GM21526 (cell line): ENCODE measurements around the gene CHCHD10.

Experiments used
- ATAC-seq: cut with Tn5 transposase; IDR thresholded peaks from one replicate; pipeline ENCODE4 v1.9.1; 2021; ENCODE audit warnings: moderate library complexity; ENCODE audit not compliant: unreplicated experiment, low FRiP score

The CHCHD10 gene

GRCh38 chr22:23789121-23789520 lies 21.3 kb upstream of the CHCHD10 start:
- ATAC-seq: no peak

GRCh38 chr22:23787910-23788309 lies 20.1 kb upstream of the CHCHD10 start:
- ATAC-seq: no peak

GRCh38 chr22:23787600-23787896 lies 19.8 kb upstream of the CHCHD10 start:
- ATAC-seq: peak; percentile 19

GRCh38 chr22:23786752-23787599 lies 19.2 kb upstream of the CHCHD10 start, which contains the start of gene SMARCB1:
TSS of gene SMARCB1 (plus strand) at chr22:23786966. CDS start at chr22:23787170, 204 bp downstream.
- peak; percentile 56 for ATAC-seq

- no peak for ATAC-seq
Measured at GRCh38 chr22:23786261-23786710, 18.5 kb upstream of the CHCHD10 start.

- no peak for ATAC-seq
Measured at GRCh38 chr22:23784215-23784732, 16.5 kb upstream of the CHCHD10 start.

DNA sequence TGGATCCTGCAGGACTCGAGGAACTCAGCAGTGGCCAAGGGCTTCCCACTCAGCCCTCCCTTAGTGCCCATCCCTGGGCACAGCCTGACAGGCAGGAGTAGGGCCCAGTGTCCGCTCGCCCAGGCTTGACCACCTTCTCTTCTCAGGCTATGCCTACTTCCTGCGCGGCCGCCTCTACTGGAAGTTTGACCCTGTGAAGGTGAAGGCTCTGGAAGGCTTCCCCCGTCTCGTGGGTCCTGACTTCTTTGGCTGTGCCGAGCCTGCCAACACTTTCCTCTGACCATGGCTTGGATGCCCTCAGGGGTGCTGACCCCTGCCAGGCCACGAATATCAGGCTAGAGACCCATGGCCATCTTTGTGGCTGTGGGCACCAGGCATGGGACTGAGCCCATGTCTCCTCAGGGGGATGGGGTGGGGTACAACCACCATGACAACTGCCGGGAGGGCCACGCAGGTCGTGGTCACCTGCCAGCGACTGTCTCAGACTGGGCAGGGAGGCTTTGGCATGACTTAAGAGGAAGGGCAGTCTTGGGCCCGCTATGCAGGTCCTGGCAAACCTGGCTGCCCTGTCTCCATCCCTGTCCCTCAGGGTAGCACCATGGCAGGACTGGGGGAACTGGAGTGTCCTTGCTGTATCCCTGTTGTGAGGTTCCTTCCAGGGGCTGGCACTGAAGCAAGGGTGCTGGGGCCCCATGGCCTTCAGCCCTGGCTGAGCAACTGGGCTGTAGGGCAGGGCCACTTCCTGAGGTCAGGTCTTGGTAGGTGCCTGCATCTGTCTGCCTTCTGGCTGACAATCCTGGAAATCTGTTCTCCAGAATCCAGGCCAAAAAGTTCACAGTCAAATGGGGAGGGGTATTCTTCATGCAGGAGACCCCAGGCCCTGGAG lies 15.7 kb upstream of the CHCHD10 start:
- ATAC-seq: no peak

DNA sequence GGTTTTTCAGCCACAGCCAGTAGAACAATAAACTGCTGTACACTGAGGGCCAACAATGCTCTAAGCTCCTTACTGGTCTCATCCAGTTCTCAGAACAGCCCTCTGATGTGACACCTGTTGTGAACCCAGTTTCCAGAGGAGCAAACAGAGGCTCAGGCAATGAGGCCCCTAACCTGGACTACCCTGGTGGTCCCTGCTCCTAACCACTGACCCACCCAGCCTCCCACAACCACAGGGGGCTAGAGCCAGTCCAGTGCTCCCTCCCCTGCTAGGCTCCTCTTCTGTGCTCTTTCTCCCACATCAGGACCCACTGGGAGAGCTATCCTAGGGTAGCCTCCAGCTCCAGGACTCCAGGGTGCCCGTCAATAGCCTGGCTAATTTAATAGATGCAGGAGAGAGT lies 14.9 kb upstream of the CHCHD10 start:
- no peak for ATAC-seq

- no peak for ATAC-seq
Measured at GRCh38 chr22:23782252-23782651, 14.5 kb upstream of the CHCHD10 start.

- no peak for ATAC-seq
Measured at GRCh38 chr22:23781511-23782183, 13.9 kb upstream of the CHCHD10 start.

DNA sequence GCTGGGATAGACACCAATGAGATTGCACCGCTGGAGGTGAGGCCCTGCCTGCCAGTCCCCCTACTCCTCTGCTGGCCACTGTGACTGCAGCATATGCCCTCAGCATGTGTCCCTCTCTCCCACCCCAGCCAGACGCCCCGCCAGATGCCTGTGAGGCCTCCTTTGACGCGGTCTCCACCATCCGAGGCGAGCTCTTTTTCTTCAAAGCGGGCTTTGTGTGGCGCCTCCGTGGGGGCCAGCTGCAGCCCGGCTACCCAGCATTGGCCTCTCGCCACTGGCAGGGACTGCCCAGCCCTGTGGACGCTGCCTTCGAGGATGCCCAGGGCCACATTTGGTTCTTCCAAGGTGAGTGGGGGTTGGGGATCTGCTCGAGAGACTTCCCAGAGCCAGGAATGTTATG lies 13.3 kb upstream of the CHCHD10 start:
- ATAC-seq: no peak

DNA sequence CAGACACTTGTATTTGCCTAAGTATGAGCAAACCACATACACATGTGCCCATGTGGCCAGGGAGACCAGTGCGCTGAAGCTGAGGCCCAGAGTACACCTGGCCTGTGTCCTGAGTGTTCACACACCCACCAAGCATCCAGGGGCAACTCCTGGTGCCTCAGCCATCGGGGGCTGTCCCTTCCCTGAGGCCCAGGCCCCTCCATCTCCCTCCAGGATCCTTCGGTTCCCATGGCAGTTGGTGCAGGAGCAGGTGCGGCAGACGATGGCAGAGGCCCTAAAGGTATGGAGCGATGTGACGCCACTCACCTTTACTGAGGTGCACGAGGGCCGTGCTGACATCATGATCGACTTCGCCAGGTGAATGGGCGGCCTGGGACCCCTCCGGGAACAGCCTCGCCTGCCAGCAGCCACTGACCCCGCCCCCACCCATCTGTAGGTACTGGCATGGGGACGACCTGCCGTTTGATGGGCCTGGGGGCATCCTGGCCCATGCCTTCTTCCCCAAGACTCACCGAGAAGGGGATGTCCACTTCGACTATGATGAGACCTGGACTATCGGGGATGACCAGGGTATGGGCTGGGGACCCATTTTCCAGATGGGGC lies 12.5 kb upstream of the CHCHD10 start:
- ATAC-seq: no peak

- no peak for ATAC-seq
Measured at GRCh38 chr22:23779731-23780130, 12.0 kb upstream of the CHCHD10 start.

DNA sequence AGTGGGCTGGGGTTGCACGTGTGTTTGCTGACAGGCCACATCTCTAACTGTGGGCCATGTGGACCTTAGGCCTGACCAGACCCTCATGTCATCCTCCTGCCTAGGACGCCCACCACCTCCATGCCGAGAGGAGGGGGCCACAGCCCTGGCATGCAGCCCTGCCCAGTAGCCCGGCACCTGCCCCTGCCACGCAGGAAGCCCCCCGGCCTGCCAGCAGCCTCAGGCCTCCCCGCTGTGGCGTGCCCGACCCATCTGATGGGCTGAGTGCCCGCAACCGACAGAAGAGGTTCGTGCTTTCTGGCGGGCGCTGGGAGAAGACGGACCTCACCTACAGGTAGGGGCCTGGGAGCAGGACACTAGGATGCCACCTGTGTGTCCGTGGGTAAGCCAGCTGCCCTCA lies 11.3 kb upstream of the CHCHD10 start:
- no peak for ATAC-seq

DNA sequence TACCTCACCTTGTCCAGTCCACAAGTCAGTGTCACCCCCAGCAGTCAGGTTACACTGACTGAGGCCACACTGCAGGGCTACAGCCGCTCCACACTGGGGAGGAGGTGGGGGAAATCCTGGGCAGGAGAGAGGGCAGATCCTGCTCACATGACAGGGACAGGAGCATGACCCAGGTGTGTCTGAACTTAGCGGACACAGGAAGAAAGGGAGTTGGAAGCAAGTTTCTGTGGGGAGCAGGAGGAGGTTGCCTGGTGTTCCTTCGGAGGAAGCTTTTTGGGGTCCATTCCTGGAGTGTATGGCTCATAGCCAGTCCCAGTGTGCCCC lies 10.8 kb upstream of the CHCHD10 start:
- ATAC-seq: no peak

- ATAC-seq: no peak
Measured at GRCh38 chr22:23777776-23778576, 10.2 kb upstream of the CHCHD10 start.

DNA sequence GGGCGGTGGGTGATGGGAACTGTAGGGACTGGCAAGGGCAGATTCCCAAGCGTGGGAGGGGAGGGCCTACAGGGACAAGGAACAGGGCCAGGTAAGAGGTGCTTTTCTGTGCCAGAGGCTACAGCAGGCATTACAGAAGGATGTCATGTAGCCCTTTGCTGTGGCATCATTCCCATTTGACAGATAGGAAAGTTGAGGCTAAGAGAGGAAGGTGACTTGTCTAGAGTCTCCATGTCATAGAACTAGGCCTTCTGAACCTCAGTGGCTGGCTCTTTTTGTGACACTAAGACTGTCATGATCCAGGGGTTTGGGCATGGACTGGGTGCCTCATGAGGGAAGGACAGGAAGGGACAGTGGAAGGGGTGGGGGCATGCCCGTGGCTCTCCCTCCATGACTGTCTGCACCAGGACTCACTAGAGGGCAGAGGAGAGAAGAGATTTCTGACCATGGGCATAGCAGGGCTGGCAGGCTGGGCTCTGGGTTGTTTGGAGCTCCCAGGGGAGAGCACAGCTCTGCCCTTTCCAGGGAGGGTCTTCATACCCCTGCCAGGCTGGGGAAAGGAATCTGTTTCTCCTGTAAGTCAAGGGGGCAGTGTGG lies 8.1 kb upstream of the CHCHD10 start:
- no peak for ATAC-seq

DNA sequence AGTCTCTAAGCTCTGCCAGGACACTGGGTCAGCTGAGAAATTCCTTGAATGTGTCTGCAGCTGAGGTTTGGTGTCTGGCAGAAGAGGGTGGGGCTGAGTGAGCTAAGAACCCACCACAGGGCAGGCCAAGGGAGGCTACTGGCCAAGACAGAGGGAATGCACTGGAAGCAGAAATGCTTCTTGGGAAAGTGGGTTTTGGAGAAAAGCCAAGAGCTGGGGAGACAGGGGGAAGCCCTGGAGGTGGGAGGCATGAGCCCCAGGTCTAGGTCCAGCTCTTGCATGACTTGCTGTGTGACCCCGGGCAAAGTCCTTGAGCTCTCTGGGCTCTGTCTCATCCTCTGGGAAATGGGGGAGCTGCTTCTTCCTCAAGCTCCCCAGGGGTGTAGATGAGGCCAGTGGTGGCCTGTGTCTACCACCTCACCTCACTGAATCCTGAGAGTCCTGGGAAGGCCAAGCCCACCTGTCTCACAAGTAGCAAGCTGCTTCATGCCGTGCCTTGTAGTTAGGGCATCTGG lies 7.2 kb upstream of the CHCHD10 start:
- no peak for ATAC-seq
